CD4-positive, alpha-beta T cell treated with Interleukin-1 beta for 1 hour (primary cell): ENCODE data around the gene SKI.
"Not testable (repeated sequence)": the region's sequence is repeated elsewhere in the genome, so short reads cannot be mapped to it uniquely, and the experiment has no call there.

Source experiments
- DNase-seq, 2 donors: peaks; one replicate each; pipeline ENCODE4 v3.0.0-alpha.2; 2020 to 2022

SKI gene

GRCh38 chr1:2327841-2328240, 99.7 kb downstream of the SKI start:
- DNase-seq: no peak

DNA sequence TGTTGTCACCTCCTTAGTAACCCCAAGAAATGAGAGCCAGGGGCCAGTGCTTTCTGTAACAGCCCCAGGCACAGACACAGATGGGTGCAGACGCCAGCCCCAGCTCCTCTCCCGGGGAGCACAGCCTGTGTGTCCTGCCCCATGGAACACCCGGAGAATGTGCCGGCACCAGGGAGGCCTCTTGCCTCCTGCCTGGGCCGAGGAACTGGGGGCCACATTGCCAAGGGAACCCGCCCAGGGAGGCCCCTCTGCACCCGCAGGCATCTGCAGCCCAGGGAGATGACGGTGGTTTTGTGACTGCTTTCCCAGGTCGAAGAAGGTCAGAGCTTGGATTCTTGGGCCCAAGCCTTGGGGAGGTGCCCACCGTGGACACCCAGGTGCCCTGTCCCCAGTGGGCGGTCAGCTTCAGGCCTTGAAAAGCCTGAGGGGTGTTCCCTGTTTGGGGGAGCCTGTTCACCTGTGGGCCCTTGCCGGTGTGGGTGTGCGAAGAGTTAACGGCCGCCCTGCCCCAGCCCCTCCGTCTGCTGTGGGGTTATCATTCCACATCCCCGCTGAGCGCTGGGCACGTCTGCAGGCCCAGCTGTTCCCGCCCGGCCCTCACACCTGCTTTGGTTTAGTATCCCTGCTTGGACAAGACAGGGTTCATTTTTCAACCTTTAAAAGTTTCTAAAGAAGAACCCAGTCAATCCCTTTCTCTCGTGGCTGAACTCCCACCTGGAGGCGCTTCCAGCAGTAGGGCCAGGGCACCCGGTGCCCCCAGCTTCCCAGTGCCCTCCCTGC, 100.7 kb downstream of the SKI start:
- DNase-seq: no peak

GRCh38 chr1:2330035-2330434, 101.9 kb downstream of the SKI start:
- no peak for DNase-seq

GRCh38 chr1:2330519-2331199, 102.5 kb downstream of the SKI start:
- DNase-seq: no peak

GRCh38 chr1:2331200-2331544, 103.1 kb downstream of the SKI start:
- DNase-seq: no peak

DNA sequence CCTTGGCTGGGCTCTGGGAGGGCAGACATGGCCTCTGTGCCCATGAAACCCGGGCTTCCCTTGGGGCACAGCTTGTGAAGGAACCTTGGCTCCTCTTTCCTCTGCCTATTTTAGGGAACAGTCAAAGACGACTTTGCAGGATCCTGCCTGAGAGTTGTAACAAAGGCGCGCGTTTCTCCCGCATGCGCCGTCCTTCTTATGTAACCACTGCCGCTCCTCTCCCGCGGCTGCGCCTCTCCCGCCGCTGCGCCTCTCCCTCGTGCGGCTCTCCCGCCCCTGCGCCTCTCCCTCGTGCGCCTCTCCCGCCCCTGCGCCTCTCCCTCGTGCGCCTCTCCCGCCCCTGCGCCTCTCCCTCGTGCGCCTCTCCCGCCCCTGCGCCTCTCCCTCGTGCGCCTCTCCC, 103.5 kb downstream of the SKI start:
- not testable (repeated sequence) for DNase-seq

DNA sequence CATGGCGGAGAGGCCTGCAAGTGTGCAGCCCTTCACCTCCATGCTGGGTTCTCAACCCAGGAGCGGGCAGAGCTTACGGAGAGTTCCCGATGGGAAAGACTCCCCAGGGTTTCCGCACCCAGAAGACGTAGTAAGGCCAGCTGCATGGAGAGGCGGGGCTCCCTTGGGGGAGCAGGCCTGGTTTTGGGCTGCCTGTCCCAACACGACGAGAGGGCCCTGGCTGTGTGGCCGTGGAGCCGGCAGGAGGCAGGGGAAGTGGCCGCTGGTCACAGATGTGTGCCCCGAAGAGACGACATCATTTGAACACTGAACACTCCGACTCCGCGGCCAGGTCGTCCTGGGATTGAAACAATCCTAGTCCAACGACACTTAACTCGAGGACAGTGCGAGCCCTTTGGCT, 106.2 kb downstream of the SKI start:
- no peak for DNase-seq

DNA sequence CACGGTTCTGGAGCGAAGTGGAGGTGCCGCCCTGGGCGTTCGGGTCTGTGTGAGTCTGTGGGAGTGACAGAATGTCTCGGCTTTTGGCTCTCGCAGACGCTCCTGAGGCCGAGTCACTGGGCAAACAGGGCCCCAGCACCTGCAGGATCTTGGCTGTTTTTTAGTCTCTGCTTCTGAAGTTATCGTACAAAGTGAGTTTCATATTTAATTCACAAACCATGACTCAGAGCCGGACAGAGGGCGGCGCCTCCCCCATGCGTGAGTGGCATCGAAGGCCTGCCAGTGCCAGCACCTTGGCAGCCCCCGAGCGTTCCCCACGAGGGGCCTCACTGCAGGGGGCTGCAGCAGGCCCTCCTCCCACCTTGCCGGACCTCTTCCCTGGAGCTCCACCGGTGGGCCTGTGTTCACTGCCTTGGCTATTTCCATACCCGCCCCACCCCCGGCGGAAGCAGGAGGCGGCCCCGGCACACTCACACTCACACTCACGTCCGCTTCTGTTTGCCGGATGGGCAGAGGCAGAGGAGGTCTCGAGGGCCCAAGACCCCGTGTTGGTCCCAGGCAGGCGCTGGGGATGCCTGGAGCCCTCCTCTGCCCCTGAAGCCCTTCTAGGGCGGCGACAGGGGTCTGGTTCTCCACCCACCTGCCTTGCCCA, 106.9 kb downstream of the SKI start:
- no peak for DNase-seq

GRCh38 chr1:2335721-2336455, 107.8 kb downstream of the SKI start:
- DNase-seq: no peak

GRCh38 chr1:2336499-2336898, 108.4 kb downstream of the SKI start:
- DNase-seq: no peak

DNA sequence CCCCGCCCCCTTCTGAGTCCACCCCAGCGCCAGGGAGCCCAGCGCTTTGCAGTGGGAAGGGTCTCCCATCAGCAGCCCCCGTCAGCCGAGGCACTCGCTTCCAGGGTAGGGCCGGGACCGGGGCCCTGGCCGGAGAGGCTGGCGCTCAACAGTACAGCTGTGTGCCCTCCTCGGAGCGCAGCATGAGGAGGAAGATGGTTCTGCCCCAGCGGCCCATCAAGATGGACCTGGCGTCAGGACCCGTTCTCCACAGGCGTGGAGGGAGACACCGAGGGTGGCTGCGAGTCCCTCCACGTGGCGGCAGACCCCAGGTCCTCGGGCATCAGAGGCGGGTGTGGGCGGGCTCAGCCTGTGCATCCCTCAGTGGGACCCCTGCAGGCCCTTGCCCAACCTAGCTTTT, 109.0 kb downstream of the SKI start:
- DNase-seq: no peak

DNA sequence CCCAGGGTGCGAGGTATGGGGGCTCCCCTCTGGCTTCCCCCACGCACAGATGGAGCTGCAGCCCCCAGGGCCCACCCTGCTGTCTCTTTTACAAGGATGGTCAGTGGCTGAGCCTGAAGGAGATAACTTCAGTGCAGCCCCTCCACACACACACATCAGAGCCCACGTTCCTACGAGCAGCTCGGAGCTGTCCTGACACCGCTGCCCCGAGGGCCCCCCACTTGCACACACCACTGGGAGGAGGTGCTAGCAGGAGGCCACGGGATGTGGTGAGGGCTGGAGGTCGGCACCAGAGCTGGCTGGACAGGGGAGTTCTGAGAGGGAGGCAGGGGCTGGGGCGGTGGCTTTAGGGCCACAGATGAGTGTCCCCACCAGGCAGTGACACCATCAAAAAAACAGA, 109.4 kb downstream of the SKI start:
- no peak for DNase-seq

GRCh38 chr1:2339206-2340085, 111.3 kb downstream of the SKI start:
- no peak for DNase-seq

GRCh38 chr1:2340086-2340917, 112.2 kb downstream of the SKI start:
- no peak for DNase-seq

- DNase-seq: no peak
Measured at GRCh38 chr1:2340918-2341254, 112.8 kb downstream of the SKI start.

- no peak for DNase-seq
Measured at GRCh38 chr1:2341706-2342383, 113.7 kb downstream of the SKI start.

DNA sequence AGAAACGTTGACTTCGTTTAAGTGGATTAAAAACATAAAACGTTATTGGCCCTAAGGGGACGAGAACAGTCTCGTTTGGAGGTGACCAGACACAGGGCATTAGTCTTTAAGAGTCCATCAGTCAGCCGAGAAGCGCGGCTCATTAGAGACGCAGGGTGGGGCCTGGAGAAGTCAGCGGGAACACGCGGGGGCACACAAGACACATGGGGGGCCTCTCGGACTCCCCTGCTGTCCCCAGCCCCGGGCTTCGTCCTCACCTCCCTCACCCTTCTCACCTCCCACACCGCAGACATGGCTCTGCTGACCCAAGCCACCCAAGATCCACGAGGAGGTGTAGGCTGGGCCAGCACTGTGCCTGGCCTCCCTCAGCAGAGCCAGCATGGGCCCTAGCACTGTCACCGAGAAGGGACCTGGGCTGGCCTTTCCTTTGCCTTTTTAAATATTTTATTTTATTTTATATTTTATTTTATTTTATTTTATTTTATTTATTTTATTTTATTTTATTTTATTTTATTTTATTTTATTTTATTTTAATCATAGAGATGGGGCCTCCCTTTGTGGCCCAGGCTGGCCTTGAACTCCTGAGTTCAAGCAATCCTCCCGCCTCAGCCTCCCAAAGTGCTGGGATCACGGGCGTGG, 114.4 kb downstream of the SKI start:
- no peak for DNase-seq

GRCh38 chr1:2343023-2343935, 115.2 kb downstream of the SKI start:
- no peak for DNase-seq

DNA sequence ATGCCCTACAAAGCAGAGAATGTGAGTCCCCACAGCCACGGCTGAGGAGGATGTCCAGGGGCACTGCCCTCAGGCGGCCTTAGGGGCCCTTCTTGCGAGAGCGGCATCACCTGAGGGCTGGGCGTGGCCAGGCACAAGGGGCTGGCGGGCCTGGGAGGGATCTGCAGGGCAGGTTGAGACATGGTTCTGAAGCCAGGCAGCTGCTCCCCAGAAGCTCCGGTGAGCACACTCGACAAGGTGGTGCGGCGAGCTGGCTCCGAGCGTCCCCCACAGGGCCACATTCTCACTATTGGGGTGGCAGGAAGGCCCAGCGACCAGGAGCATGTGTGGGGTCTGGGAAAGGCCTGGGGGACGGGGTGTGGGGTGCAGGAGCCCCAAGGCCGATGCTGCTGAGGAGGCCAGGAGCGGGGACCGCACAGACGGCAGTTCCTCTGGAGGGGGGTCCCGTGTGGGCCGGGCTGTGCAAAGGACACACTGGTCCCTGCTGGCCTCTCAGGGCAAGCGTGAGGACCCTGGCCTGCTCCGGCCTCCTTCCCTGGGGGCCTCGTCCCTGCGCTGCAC, 116.1 kb downstream of the SKI start:
- no peak for DNase-seq
